Ectodermal cell (in vitro differentiated cells): ENCODE measurements around the gene ST6GALNAC6.
A peak's percentile ranks its signal among the peaks of the same experiment; 100 is the strongest.

Experiments
- H3K27ac ChIP-seq: 2 replicates; pipeline ENCODE4 v1.7.0; 2013; ENCODE audit warnings: mild to moderate bottlenecking, low read depth, low read length; ENCODE audit not compliant: insufficient read depth, poor library complexity, severe bottlenecking
- H3K27me3 ChIP-seq: 2 replicates; pipeline ENCODE4 v1.7.0; 2013; ENCODE audit warnings: mild to moderate bottlenecking, low read length; ENCODE audit not compliant: insufficient read depth, control insufficient read depth, poor library complexity, severe bottlenecking
- H3K36me3 ChIP-seq: one replicate; pipeline ENCODE4 v1.7.0; 2013; ENCODE audit warnings: low read length; ENCODE audit not compliant: control insufficient read depth, insufficient read depth
- H3K4me1 ChIP-seq: one replicate; pipeline ENCODE4 v1.7.0; 2013; ENCODE audit warnings: low read length; ENCODE audit not compliant: control insufficient read depth, insufficient read depth
- H3K4me3 ChIP-seq: 2 replicates; pipeline ENCODE4 v1.7.0; 2013; ENCODE audit warnings: low read depth, low read length, control low read depth; ENCODE audit not compliant: insufficient read depth
- H3K9me3 ChIP-seq: 2 replicates; pipeline ENCODE4 v1.7.0; 2013; ENCODE audit warnings: mild to moderate bottlenecking, low read length, moderate library complexity; ENCODE audit not compliant: control insufficient read depth
- WGBS, 2 experiments: methylation state at CpG; one replicate each; pipeline ENCODE4 v1.1.7; 2013; ENCODE audit warnings: missing lambda C conversion rate in 2 of 2; 5-methylcytosine and 5-hydroxymethylcytosine counted together

Gene ST6GALNAC6

GRCh38 chr9:127915801-127916719 is 16.7 kb upstream of the ST6GALNAC6 start:
- Histone ChIP-seq H3K27me3 (peaks cover 22% of the 10 kb centered on the region), H3K27ac (no peak overlapping the region), H3K9me3 (no peaks in the 10 kb centered on the region), H3K4me3 (peak overlapping the region; percentile 49), H3K4me1 (peaks cover 13% of the 10 kb centered on the region), H3K36me3 (no peaks in the 10 kb centered on the region)
- 58 to 59% methylated on average over 27 of the region's 27 CpGs for WGBS, 2 experiments

GRCh38 chr9:127915325-127915752 is 15.9 kb upstream of the ST6GALNAC6 start:
- peaks cover 13% of the 10 kb centered on the region for H3K4me1 ChIP-seq

DNA sequence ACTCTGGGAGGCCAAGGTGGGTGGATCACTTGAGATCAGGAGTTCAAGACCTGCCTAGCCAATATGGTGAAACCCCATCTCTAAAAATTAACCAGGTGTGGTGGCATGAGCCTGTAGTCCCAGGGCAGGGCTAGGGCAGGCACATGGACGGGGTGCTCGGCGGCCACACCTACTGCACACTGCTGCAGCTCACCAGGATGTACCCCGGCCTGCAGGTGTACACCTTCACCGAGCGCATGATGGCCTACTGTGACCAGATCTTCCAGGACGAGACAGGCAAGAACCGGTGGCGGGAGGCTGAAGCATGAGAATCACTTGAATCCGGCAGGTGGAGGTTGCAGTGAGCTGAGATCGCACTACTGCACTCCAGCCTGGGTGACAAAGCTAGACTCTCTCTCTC is 14.3 kb upstream of the ST6GALNAC6 start:
- no peak overlapping the region for H3K4me3 ChIP-seq
- peaks cover 18% of the 10 kb centered on the region for H3K27me3 ChIP-seq
- no peak overlapping the region for H3K27ac ChIP-seq
- no peaks in the 10 kb centered on the region for H3K36me3 ChIP-seq
- H3K4me1 ChIP-seq: peaks cover 13% of the 10 kb centered on the region
- H3K9me3 ChIP-seq: no peaks in the 10 kb centered on the region
- 94 to 96% methylated on average over 11 of the region's 11 CpGs for WGBS, 2 experiments

More at GRCh38 chr9:127915325-127915752, 15.9 kb upstream of the ST6GALNAC6 start:
- WGBS, 2 experiments: 89% methylated on average over 5 of the region's 5 CpGs
- Histone ChIP-seq H3K27ac (no peak overlapping the region), H3K27me3 (peaks cover 18% of the 10 kb centered on the region), H3K9me3 (no peaks in the 10 kb centered on the region), H3K36me3 (no peaks in the 10 kb centered on the region), H3K4me3 (no peak overlapping the region)

DNA sequence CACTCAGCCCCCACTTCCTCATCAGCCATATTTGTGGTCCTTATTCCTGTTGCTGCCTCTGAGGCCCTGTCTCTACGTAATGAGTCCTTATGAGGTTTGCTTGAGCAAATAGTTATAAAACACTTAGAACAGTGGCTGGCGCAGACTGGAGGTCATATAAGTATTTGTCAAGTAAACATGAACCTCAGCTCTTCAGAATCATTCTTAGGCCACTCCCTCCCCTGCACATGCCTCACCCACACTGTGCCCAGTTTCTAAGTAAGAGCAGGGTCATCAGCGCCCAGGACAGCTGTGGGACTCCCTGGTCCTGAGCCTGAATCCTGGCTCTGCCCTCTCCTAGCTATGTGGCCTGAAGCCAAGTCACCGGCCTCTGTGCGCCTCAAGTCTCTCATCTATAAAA is 13.5 kb upstream of the ST6GALNAC6 start:
- no peaks in the 10 kb centered on the region for H3K9me3 ChIP-seq
- 94 to 96% methylated on average over 5 of the region's 5 CpGs for WGBS, 2 experiments
- no peak overlapping the region for H3K27ac ChIP-seq
- H3K36me3 ChIP-seq: no peaks in the 10 kb centered on the region
- no peak overlapping the region for H3K4me3 ChIP-seq
- H3K4me1 ChIP-seq: peaks cover 13% of the 10 kb centered on the region
- H3K27me3 ChIP-seq: peaks cover 18% of the 10 kb centered on the region

GRCh38 chr9:127912296-127912695 is 12.9 kb upstream of the ST6GALNAC6 start:
- H3K4me3 ChIP-seq: no peak overlapping the region
- 96 to 97% methylated on average over 31 of the region's 31 CpGs for WGBS, 2 experiments
- no peaks in the 10 kb centered on the region for H3K36me3 ChIP-seq

GRCh38 chr9:127910613-127911205 is 11.3 kb upstream of the ST6GALNAC6 start:
- Histone ChIP-seq H3K27ac (no peak overlapping the region), H3K4me1 (no peaks in the 10 kb centered on the region), H3K4me3 (no peak overlapping the region), H3K36me3 (no peaks in the 10 kb centered on the region), H3K9me3 (no peaks in the 10 kb centered on the region), H3K27me3 (peaks cover 5% of the 10 kb centered on the region)
- WGBS, 2 experiments: 87 to 90% methylated on average over 6 of the region's 6 CpGs

More at GRCh38 chr9:127912296-127912695, 12.9 kb upstream of the ST6GALNAC6 start:
- Histone ChIP-seq H3K9me3 (no peaks in the 10 kb centered on the region), H3K4me1 (peaks cover 10% of the 10 kb centered on the region), H3K27ac (no peak overlapping the region), H3K27me3 (peaks cover 18% of the 10 kb centered on the region)

GRCh38 chr9:127909839-127910273 is 10.5 kb upstream of the ST6GALNAC6 start:
- Histone ChIP-seq H3K27ac (no peak overlapping the region), H3K27me3 (no peaks in the 10 kb centered on the region), H3K9me3 (no peaks in the 10 kb centered on the region), H3K36me3 (no peaks in the 10 kb centered on the region), H3K4me3 (no peak overlapping the region), H3K4me1 (peaks cover under 1% of the 10 kb centered on the region)
- 88 to 90% methylated on average over 17 of the region's 17 CpGs for WGBS, 2 experiments

- 95 to 97% methylated on average over 10 of the region's 10 CpGs for WGBS, 2 experiments
- Histone ChIP-seq H3K36me3 (no peaks in the 10 kb centered on the region), H3K27ac (no peak overlapping the region), H3K9me3 (no peaks in the 10 kb centered on the region), H3K4me1 (peaks cover 13% of the 10 kb centered on the region), H3K27me3 (no peaks in the 10 kb centered on the region), H3K4me3 (no peak overlapping the region)
Observed at GRCh38 chr9:127908660-127908926, 9.2 kb upstream of the ST6GALNAC6 start.

DNA sequence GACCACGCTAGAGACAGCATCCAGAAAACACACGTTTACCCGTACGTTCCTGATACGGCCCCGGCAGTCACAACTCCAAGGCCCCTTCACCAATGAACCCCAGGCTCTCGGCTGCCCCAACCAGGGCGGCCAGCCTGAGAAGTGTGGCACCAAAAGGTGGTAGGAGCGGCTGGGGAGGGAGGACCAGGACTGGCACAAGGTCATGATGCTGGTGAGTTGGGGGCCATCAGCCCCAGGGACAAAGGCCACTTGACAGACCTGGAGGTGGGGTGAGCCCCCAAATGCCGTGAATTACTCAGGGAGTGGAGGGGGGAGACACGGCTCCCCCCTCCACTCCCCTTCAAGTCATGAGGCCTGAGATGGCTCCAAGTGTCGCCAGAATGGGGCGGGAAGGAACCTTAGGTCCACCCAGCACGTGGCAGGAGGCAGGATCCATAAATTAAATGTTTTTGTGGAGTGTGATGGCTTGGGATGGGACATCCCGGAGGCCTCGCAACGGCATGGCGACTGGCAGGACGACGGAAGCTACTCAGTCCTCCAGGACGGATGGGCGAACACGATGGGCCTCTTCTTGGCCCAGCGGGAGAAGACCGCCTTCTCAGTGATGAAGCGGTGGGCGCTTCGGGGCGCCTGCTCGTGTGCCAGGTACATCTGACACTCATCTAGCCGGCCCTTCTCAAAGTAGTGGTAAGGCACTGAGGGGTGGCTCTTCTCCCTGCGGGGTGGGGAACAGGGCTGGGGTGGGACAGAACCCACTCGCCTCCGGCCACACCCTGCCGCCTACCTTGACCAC is 8.7 kb upstream of the ST6GALNAC6 start:
- Histone ChIP-seq H3K36me3 (no peaks in the 10 kb centered on the region), H3K27ac (no peak overlapping the region), H3K4me1 (peaks cover 13% of the 10 kb centered on the region), H3K9me3 (no peaks in the 10 kb centered on the region), H3K4me3 (no peak overlapping the region), H3K27me3 (no peaks in the 10 kb centered on the region)
- WGBS, 2 experiments: 87 to 89% methylated on average over 35 of the region's 35 CpGs

GRCh38 chr9:127905788-127906191 is 6.4 kb upstream of the ST6GALNAC6 start:
- no peaks in the 10 kb centered on the region for H3K9me3 ChIP-seq
- peaks cover 13% of the 10 kb centered on the region for H3K4me1 ChIP-seq
- no peak overlapping the region for H3K27ac ChIP-seq
- 89% methylated on average over 12 of the region's 12 CpGs for WGBS, 2 experiments
- no peak overlapping the region for H3K4me3 ChIP-seq
- H3K36me3 ChIP-seq: no peaks in the 10 kb centered on the region
- H3K27me3 ChIP-seq: no peaks in the 10 kb centered on the region
